Measurements from ENCODE around the gene AUNIP. TPM values are rescaled to one million over a fixed set of nuclear protein-coding genes. Genes with fewer than 3 reads are reported as not detected.

Gene AUNIP
- total and polyA plus RNA-seq, 2 of the 8 experiments (the other 6 are each of a cell fraction or from before 2014, with no cell fraction given) = 18.6 to 23.2 TPM

DNA sequence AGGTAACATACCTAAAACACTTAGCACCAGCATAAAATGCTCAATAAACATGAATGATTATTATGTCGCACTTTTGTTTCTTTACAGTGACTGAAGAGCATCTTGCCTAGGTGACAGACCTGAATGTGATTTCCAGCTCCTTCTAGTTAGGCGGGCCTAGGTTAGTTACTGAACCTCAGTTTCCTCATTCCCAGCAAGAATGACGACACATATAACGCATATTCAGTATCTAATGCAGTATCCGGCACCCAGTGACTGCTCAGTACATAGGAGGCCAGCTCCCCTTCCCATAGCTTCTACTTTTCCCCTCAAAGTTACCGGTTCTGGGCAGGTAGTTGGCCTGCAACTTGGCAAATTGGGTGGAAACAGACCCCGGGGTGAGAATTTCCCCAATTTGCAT lies 763 bp downstream of the AUNIP start (continued):
- TF ChIP-seq, protein P1, sequence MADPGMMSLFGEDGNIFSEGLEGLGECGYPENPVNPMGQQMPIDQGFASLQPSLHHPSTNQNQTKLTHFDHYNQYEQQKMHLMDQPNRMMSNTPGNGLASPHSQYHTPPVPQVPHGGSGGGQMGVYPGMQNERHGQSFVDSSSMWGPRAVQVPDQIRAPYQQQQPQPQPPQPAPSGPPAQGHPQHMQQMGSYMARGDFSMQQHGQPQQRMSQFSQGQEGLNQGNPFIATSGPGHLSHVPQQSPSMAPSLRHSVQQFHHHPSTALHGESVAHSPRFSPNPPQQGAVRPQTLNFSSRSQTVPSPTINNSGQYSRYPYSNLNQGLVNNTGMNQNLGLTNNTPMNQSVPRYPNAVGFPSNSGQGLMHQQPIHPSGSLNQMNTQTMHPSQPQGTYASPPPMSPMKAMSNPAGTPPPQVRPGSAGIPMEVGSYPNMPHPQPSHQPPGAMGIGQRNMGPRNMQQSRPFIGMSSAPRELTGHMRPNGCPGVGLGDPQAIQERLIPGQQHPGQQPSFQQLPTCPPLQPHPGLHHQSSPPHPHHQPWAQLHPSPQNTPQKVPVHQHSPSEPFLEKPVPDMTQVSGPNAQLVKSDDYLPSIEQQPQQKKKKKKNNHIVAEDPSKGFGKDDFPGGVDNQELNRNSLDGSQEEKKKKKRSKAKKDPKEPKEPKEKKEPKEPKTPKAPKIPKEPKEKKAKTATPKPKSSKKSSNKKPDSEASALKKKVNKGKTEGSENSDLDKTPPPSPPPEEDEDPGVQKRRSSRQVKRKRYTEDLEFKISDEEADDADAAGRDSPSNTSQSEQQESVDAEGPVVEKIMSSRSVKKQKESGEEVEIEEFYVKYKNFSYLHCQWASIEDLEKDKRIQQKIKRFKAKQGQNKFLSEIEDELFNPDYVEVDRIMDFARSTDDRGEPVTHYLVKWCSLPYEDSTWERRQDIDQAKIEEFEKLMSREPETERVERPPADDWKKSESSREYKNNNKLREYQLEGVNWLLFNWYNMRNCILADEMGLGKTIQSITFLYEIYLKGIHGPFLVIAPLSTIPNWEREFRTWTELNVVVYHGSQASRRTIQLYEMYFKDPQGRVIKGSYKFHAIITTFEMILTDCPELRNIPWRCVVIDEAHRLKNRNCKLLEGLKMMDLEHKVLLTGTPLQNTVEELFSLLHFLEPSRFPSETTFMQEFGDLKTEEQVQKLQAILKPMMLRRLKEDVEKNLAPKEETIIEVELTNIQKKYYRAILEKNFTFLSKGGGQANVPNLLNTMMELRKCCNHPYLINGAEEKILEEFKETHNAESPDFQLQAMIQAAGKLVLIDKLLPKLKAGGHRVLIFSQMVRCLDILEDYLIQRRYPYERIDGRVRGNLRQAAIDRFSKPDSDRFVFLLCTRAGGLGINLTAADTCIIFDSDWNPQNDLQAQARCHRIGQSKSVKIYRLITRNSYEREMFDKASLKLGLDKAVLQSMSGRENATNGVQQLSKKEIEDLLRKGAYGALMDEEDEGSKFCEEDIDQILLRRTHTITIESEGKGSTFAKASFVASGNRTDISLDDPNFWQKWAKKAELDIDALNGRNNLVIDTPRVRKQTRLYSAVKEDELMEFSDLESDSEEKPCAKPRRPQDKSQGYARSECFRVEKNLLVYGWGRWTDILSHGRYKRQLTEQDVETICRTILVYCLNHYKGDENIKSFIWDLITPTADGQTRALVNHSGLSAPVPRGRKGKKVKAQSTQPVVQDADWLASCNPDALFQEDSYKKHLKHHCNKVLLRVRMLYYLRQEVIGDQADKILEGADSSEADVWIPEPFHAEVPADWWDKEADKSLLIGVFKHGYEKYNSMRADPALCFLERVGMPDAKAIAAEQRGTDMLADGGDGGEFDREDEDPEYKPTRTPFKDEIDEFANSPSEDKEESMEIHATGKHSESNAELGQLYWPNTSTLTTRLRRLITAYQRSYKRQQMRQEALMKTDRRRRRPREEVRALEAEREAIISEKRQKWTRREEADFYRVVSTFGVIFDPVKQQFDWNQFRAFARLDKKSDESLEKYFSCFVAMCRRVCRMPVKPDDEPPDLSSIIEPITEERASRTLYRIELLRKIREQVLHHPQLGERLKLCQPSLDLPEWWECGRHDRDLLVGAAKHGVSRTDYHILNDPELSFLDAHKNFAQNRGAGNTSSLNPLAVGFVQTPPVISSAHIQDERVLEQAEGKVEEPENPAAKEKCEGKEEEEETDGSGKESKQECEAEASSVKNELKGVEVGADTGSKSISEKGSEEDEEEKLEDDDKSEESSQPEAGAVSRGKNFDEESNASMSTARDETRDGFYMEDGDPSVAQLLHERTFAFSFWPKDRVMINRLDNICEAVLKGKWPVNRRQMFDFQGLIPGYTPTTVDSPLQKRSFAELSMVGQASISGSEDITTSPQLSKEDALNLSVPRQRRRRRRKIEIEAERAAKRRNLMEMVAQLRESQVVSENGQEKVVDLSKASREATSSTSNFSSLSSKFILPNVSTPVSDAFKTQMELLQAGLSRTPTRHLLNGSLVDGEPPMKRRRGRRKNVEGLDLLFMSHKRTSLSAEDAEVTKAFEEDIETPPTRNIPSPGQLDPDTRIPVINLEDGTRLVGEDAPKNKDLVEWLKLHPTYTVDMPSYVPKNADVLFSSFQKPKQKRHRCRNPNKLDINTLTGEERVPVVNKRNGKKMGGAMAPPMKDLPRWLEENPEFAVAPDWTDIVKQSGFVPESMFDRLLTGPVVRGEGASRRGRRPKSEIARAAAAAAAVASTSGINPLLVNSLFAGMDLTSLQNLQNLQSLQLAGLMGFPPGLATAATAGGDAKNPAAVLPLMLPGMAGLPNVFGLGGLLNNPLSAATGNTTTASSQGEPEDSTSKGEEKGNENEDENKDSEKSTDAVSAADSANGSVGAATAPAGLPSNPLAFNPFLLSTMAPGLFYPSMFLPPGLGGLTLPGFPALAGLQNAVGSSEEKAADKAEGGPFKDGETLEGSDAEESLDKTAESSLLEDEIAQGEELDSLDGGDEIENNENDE (IDR thresholded peaks at IDR 0.05; ENCODE audit: insufficient replicate concordance, low read length) = no peak
- no peak for TF ChIP-seq PHF8 (conservative IDR thresholded peaks at IDR 0.05; ENCODE audit: low read depth, low read length)
- TF ChIP-seq ATF3 (IDR thresholded peaks at IDR 0.05; ENCODE audit: insufficient read depth, low read depth, low read length) = no peak
- no peak for TF ChIP-seq SP4 (IDR thresholded peaks at IDR 0.05; ENCODE audit: low read length)
- no peak for TF ChIP-seq RBBP5 (IDR thresholded peaks at IDR 0.05; ENCODE audit: borderline replicate concordance, low read depth, low read length)
- TF ChIP-seq EGR1 (IDR thresholded peaks at IDR 0.05; ENCODE audit: borderline replicate concordance, low read depth, low read length) = no peak

All from H1 (cell line).